ENCODE measurements around the gene RTCB.
A peak's percentile ranks its signal among the peaks of the same experiment; 100 is the strongest.

The RTCB gene

GRCh38 chr22:32411829-32412592 is at the start of gene RTCB:
Gene RTCB, minus strand, starts transcription at chr22:32412247. Its CDS starts 91 bp downstream, at chr22:32412156.
- Histone ChIP-seq H3K9ac (ENCODE audit: low read length) (peak within 1 kb of the TSS; percentile 89), H3K4me1 (ENCODE audit: control insufficient read depth, insufficient read depth, low read length) (peaks cover 7% of the 10 kb centered on the region; the same call in 1 of the 2 replicates), H3K27ac (ENCODE audit: low read depth, low read length) (peak within 1 kb of the TSS; percentile 76; the same call in 1 of the 2 replicates), H3K4me3 (ENCODE audit: low read depth, low read length) (peak within 1 kb of the TSS; percentile 86), H3K27me3 (ENCODE audit: control insufficient read depth, insufficient read depth, low read length) (no peaks in the 10 kb centered on the region), H3K36me3 (ENCODE audit: control insufficient read depth, insufficient read depth, low read length) (peaks cover 25% of the 10 kb centered on the region), H3K9me3 (ENCODE audit: control insufficient read depth, insufficient read depth, low read depth, low read length) (no peaks in the 10 kb centered on the region)

- H3K4me1 ChIP-seq (ENCODE audit: control insufficient read depth, insufficient read depth, low read length): no peaks in the 10 kb centered on the region
Observed at GRCh38 chr22:32457031-32457430, 45.0 kb upstream of the RTCB start.

GRCh38 chr22:32448980-32449379 is 36.9 kb upstream of the RTCB start:
- Histone ChIP-seq H3K36me3 (ENCODE audit: control insufficient read depth, insufficient read depth, low read length) (no peaks in the 10 kb centered on the region), H3K27ac (ENCODE audit: low read depth, low read length) (no peak overlapping the region), H3K4me1 (ENCODE audit: control insufficient read depth, insufficient read depth, low read length) (no peaks in the 10 kb centered on the region), H3K4me3 (ENCODE audit: low read depth, low read length) (no peak overlapping the region), H3K9me3 (ENCODE audit: control insufficient read depth, insufficient read depth, low read depth, low read length) (no peaks in the 10 kb centered on the region), H3K27me3 (ENCODE audit: control insufficient read depth, insufficient read depth, low read length) (peaks cover 37% of the 10 kb centered on the region), H3K9ac (ENCODE audit: low read length) (no peak overlapping the region)

More at GRCh38 chr22:32457031-32457430, 45.0 kb upstream of the RTCB start:
- H3K27me3 ChIP-seq (ENCODE audit: control insufficient read depth, insufficient read depth, low read length): peaks cover 72% of the 10 kb centered on the region
- H3K9ac ChIP-seq (ENCODE audit: low read length): no peak overlapping the region
- H3K9me3 ChIP-seq (ENCODE audit: control insufficient read depth, insufficient read depth, low read depth, low read length): no peaks in the 10 kb centered on the region
- H3K36me3 ChIP-seq (ENCODE audit: control insufficient read depth, insufficient read depth, low read length): no peaks in the 10 kb centered on the region
- no peak overlapping the region for H3K4me3 ChIP-seq (ENCODE audit: low read depth, low read length)
- no peak overlapping the region for H3K27ac ChIP-seq (ENCODE audit: low read depth, low read length)

GRCh38 chr22:32446321-32446720 is 34.3 kb upstream of the RTCB start:
- H3K36me3 ChIP-seq (ENCODE audit: control insufficient read depth, insufficient read depth, low read length): no peaks in the 10 kb centered on the region
- H3K4me1 ChIP-seq (ENCODE audit: control insufficient read depth, insufficient read depth, low read length): no peaks in the 10 kb centered on the region
- H3K27ac ChIP-seq (ENCODE audit: low read depth, low read length): no peak overlapping the region
- peaks cover 37% of the 10 kb centered on the region for H3K27me3 ChIP-seq (ENCODE audit: control insufficient read depth, insufficient read depth, low read length)
- H3K9me3 ChIP-seq (ENCODE audit: control insufficient read depth, insufficient read depth, low read depth, low read length): no peaks in the 10 kb centered on the region
- no peak overlapping the region for H3K4me3 ChIP-seq (ENCODE audit: low read depth, low read length)
- H3K9ac ChIP-seq (ENCODE audit: low read length): no peak overlapping the region

GRCh38 chr22:32444068-32444467 is 32.0 kb upstream of the RTCB start:
- H3K4me1 ChIP-seq (ENCODE audit: control insufficient read depth, insufficient read depth, low read length): no peaks in the 10 kb centered on the region
- no peak overlapping the region for H3K4me3 ChIP-seq (ENCODE audit: low read depth, low read length)
- H3K36me3 ChIP-seq (ENCODE audit: control insufficient read depth, insufficient read depth, low read length): no peaks in the 10 kb centered on the region
- H3K9me3 ChIP-seq (ENCODE audit: control insufficient read depth, insufficient read depth, low read depth, low read length): no peaks in the 10 kb centered on the region
- H3K9ac ChIP-seq (ENCODE audit: low read length): no peak overlapping the region
- H3K27me3 ChIP-seq (ENCODE audit: control insufficient read depth, insufficient read depth, low read length): peaks cover 45% of the 10 kb centered on the region
- H3K27ac ChIP-seq (ENCODE audit: low read depth, low read length): no peak overlapping the region

GRCh38 chr22:32430352-32430751 is 18.3 kb upstream of the RTCB start:
- H3K9ac ChIP-seq (ENCODE audit: low read length): no peak overlapping the region
- H3K4me3 ChIP-seq (ENCODE audit: low read depth, low read length): no peak overlapping the region
- no peaks in the 10 kb centered on the region for H3K4me1 ChIP-seq (ENCODE audit: control insufficient read depth, insufficient read depth, low read length)
- H3K9me3 ChIP-seq (ENCODE audit: control insufficient read depth, insufficient read depth, low read depth, low read length): no peaks in the 10 kb centered on the region
- H3K27ac ChIP-seq (ENCODE audit: low read depth, low read length): no peak overlapping the region
- no peaks in the 10 kb centered on the region for H3K36me3 ChIP-seq (ENCODE audit: control insufficient read depth, insufficient read depth, low read length)
- H3K27me3 ChIP-seq (ENCODE audit: control insufficient read depth, insufficient read depth, low read length): peaks cover 40% of the 10 kb centered on the region

- H3K9ac ChIP-seq (ENCODE audit: low read length): no peak overlapping the region
- no peaks in the 10 kb centered on the region for H3K9me3 ChIP-seq (ENCODE audit: control insufficient read depth, insufficient read depth, low read depth, low read length)
- no peak overlapping the region for H3K4me3 ChIP-seq (ENCODE audit: low read depth, low read length)
- no peaks in the 10 kb centered on the region for H3K36me3 ChIP-seq (ENCODE audit: control insufficient read depth, insufficient read depth, low read length)
- peaks cover 6% of the 10 kb centered on the region; the same call in 1 of the 2 replicates for H3K4me1 ChIP-seq (ENCODE audit: control insufficient read depth, insufficient read depth, low read length)
- peaks cover 37% of the 10 kb centered on the region for H3K27me3 ChIP-seq (ENCODE audit: control insufficient read depth, insufficient read depth, low read length)
- H3K27ac ChIP-seq (ENCODE audit: low read depth, low read length): no peak overlapping the region
Observed at GRCh38 chr22:32426881-32427280, 14.8 kb upstream of the RTCB start.

- Histone ChIP-seq H3K9ac (ENCODE audit: low read length) (no peak overlapping the region), H3K36me3 (ENCODE audit: control insufficient read depth, insufficient read depth, low read length) (no peaks in the 10 kb centered on the region), H3K9me3 (ENCODE audit: control insufficient read depth, insufficient read depth, low read depth, low read length) (no peaks in the 10 kb centered on the region), H3K4me3 (ENCODE audit: low read depth, low read length) (no peak overlapping the region), H3K4me1 (ENCODE audit: control insufficient read depth, insufficient read depth, low read length) (peaks cover 6% of the 10 kb centered on the region; the same call in 1 of the 2 replicates), H3K27ac (ENCODE audit: low read depth, low read length) (no peak overlapping the region), H3K27me3 (ENCODE audit: control insufficient read depth, insufficient read depth, low read length) (peaks cover 50% of the 10 kb centered on the region)
Observed at GRCh38 chr22:32423664-32424063, 11.6 kb upstream of the RTCB start.

GRCh38 chr22:32422062-32422461 is 10.0 kb upstream of the RTCB start:
- peaks cover 60% of the 10 kb centered on the region for H3K27me3 ChIP-seq (ENCODE audit: control insufficient read depth, insufficient read depth, low read length)

GRCh38 chr22:32421484-32421883 is 9.4 kb upstream of the RTCB start:
- H3K27me3 ChIP-seq (ENCODE audit: control insufficient read depth, insufficient read depth, low read length): peaks cover 60% of the 10 kb centered on the region
- no peak overlapping the region for H3K4me3 ChIP-seq (ENCODE audit: low read depth, low read length)
- H3K36me3 ChIP-seq (ENCODE audit: control insufficient read depth, insufficient read depth, low read length): no peaks in the 10 kb centered on the region
- H3K9me3 ChIP-seq (ENCODE audit: control insufficient read depth, insufficient read depth, low read depth, low read length): no peaks in the 10 kb centered on the region
- peaks cover 6% of the 10 kb centered on the region; the same call in 1 of the 2 replicates for H3K4me1 ChIP-seq (ENCODE audit: control insufficient read depth, insufficient read depth, low read length)
- H3K9ac ChIP-seq (ENCODE audit: low read length): no peak overlapping the region
- H3K27ac ChIP-seq (ENCODE audit: low read depth, low read length): no peak overlapping the region

More at GRCh38 chr22:32422062-32422461, 10.0 kb upstream of the RTCB start:
- peaks cover 6% of the 10 kb centered on the region; the same call in 1 of the 2 replicates for H3K4me1 ChIP-seq (ENCODE audit: control insufficient read depth, insufficient read depth, low read length)
- no peak overlapping the region for H3K27ac ChIP-seq (ENCODE audit: low read depth, low read length)
- no peaks in the 10 kb centered on the region for H3K36me3 ChIP-seq (ENCODE audit: control insufficient read depth, insufficient read depth, low read length)
- H3K9ac ChIP-seq (ENCODE audit: low read length): no peak overlapping the region
- no peak overlapping the region for H3K4me3 ChIP-seq (ENCODE audit: low read depth, low read length)
- H3K9me3 ChIP-seq (ENCODE audit: control insufficient read depth, insufficient read depth, low read depth, low read length): no peaks in the 10 kb centered on the region

- Histone ChIP-seq H3K4me3 (ENCODE audit: low read depth, low read length) (no peak overlapping the region), H3K4me1 (ENCODE audit: control insufficient read depth, insufficient read depth, low read length) (no peaks in the 10 kb centered on the region), H3K9ac (ENCODE audit: low read length) (no peak overlapping the region), H3K27me3 (ENCODE audit: control insufficient read depth, insufficient read depth, low read length) (peaks cover 40% of the 10 kb centered on the region), H3K9me3 (ENCODE audit: control insufficient read depth, insufficient read depth, low read depth, low read length) (no peaks in the 10 kb centered on the region), H3K36me3 (ENCODE audit: control insufficient read depth, insufficient read depth, low read length) (no peaks in the 10 kb centered on the region), H3K27ac (ENCODE audit: low read depth, low read length) (no peak overlapping the region)
Observed at GRCh38 chr22:32417906-32418305, 5.9 kb upstream of the RTCB start.
